K562 (cell line): ENCODE measurements around the gene NFATC2. TPM values are rescaled to one million over a fixed set of nuclear protein-coding genes. Genes with fewer than 3 reads are reported as not detected.

ENCODE experiments used
- ATAC-seq: fragments of 200-7000 bp; cut with Tn5 transposase; 3 replicates; pipeline ENCODE4 v1.9.1; 2020; ENCODE audit warnings: moderate library complexity
- BruUV-seq: library from RNA; stranded (reverse); fragments of 400-500 nt; replicated peaks from 2 replicates; lab custom pipeline; 2021; lab: Mats Ljungman, UMichigan
- CTCF ChIA-PET: fragments of 300-600 bp; formaldehyde crosslinking; extraction: SDS; loops from one replicate; lab custom pipeline; 2021; ENCODE audit warnings: low intra/inter-chr PET ratio; lab: Yijun Ruan, JAX
- POLR2A ChIA-PET: fragments of 300-600, 350-650 bp; sonication (Branson Sonifier 250); formaldehyde crosslinking; extraction: SDS; loops from one replicate; lab custom pipeline; 2021; ENCODE audit warnings: antibody characterized with exemption, inconsistent platforms; lab: Yijun Ruan, JAX
- DNase-seq, 4 experiments: peaks; one replicate each; pipeline versions ENCODE4 v3.0.0 to v3.0.0-alpha.2; 2011 to 2018; ENCODE audit warnings: low spot score in 3 of 4, mixed read lengths in 3 of 4; ENCODE audit errors: extremely low read depth in 1 of 4
- FAIRE-seq: peaks from 2 replicates; lab custom pipeline; 2011; peaks lifted over from hg19 to GRCh38; lab: Jason Lieb, UNC
- H2AFZ ChIP-seq: 2 replicates; pipeline ENCODE4 v1.6.0; 2011; ENCODE audit warnings: low read depth, low read length, control low read depth, inconsistent platforms
- H3K27ac ChIP-seq: fragments of 200-600 bp; 3 replicates; pipeline ENCODE4 v1.8.0; 2011; ENCODE audit warnings: low read depth, mild to moderate bottlenecking, control low read depth, inconsistent platforms, low read length, moderate library complexity, mixed read lengths; ENCODE audit errors: extremely low read depth
- H3K27me3 ChIP-seq, 2 experiments: fragments of 300-600 bp in 1 of 2; 2 replicates in 1 of 2; 3 replicates in 1 of 2; pipeline versions ENCODE4 v1.6.0 to v1.8.0; 2011; ENCODE audit warnings: inconsistent platforms in 2 of 2, low read length in 2 of 2, mild to moderate bottlenecking in 1 of 2, mixed read lengths in 1 of 2, moderate library complexity in 1 of 2; ENCODE audit not compliant: control insufficient read depth in 2 of 2, insufficient read depth in 2 of 2
- H3K36me3 ChIP-seq: fragments of 300-600 bp; 3 replicates; pipeline ENCODE4 v1.8.0; 2011; ENCODE audit warnings: mild to moderate bottlenecking, low read length, inconsistent platforms; ENCODE audit not compliant: control insufficient read depth, insufficient read depth
- H3K4me1 ChIP-seq, 2 experiments: fragments of 200-600 bp in 1 of 2; replicated peaks in 1 of 2; 2 replicates in 1 of 2; 3 replicates in 1 of 2; pipeline versions ENCODE4 v1.5.1 to v1.8.0; 2011; ENCODE audit warnings: inconsistent platforms in 2 of 2, low read length in 2 of 2, mild to moderate bottlenecking in 1 of 2, mixed read lengths in 1 of 2, moderate library complexity in 1 of 2; ENCODE audit not compliant: control insufficient read depth in 2 of 2, insufficient read depth in 2 of 2
- H3K4me2 ChIP-seq: 2 replicates; pipeline ENCODE4 v1.6.1; 2011; ENCODE audit warnings: low read length, control low read depth, inconsistent platforms, mixed read lengths; ENCODE audit not compliant: insufficient read depth
- H3K4me3 ChIP-seq: fragments of 200-600 bp; sonication (generic), shearing (Covaris generic); 2 replicates; pipeline ENCODE4 v1.5.1; 2016; ENCODE audit warnings: control low read depth, inconsistent platforms
- H3K79me2 ChIP-seq: fragments of 200-600 bp; 3 replicates; pipeline ENCODE4 v1.8.0; 2011; ENCODE audit warnings: low read length, inconsistent platforms; ENCODE audit not compliant: control insufficient read depth, insufficient read depth
- H3K9ac ChIP-seq, 2 experiments: 2 replicates each; pipeline versions ENCODE4 v1.6.0 to v1.6.1; 2011; ENCODE audit warnings: low read depth in 2 of 2, low read length in 2 of 2, control low read depth in 1 of 2, inconsistent platforms in 1 of 2, mild to moderate bottlenecking in 1 of 2, mixed read lengths in 1 of 2; ENCODE audit not compliant: insufficient read depth in 1 of 2
- H3K9me1 ChIP-seq: one replicate; pipeline ENCODE4 v1.6.0; 2011; ENCODE audit warnings: inconsistent platforms, mild to moderate bottlenecking, low read length, moderate library complexity; ENCODE audit not compliant: control insufficient read depth, insufficient read depth
- H3K9me3 ChIP-seq: replicated peaks from 2 replicates; pipeline ENCODE4 v1.5.1; 2011; ENCODE audit warnings: low read depth, low read length, inconsistent platforms; ENCODE audit not compliant: control insufficient read depth, insufficient read depth
- H4K20me1 ChIP-seq: replicated peaks from 2 replicates; pipeline ENCODE4 v1.6.1; 2011; ENCODE audit warnings: low read length, inconsistent platforms, mixed read lengths; ENCODE audit not compliant: control insufficient read depth, insufficient read depth
- HDAC2 ChIP-seq: fragments of 450-650 bp; IDR thresholded peaks from 2 replicates; pipeline ENCODE4 v1.6.1; 2016; ENCODE audit warnings: mild to moderate bottlenecking
- WGBS: fragments of 100-300 bp; shearing (Covaris generic); methylation state at CpG from one replicate; pipeline ENCODE4 v1.1.6; 2016; ENCODE audit warnings: low coverage, mixed read lengths; ENCODE audit not compliant: insufficient coverage; ENCODE audit errors: missing lambda C conversion rate; 5-methylcytosine and 5-hydroxymethylcytosine counted together
- in situ Hi-C: fragments of 300-500 bp; cut with MboI; formaldehyde crosslinking; loops from 4 replicates; pipeline ENCODE4 v1.15.0; 2018; ENCODE audit warnings: inconsistent platforms, mixed read lengths
- intact Hi-C: fragments of 100-400 bp; cut with micrococcal nuclease; formaldehyde crosslinking; loops from 2 replicates; pipeline ENCODE4 v1.14.2; 2022
- polyA plus RNA-seq, 8 experiments: library from polyadenylated mRNA; depleted of rRNA in 4 of 8; stranded (reverse) in 5 of 8; unstranded in 3 of 8; fragments of >200 nt; fragmentation: Nextera tagmentation in 2 of 8; fragmentation: Illumina TruSeq in 1 of 8; extraction: Ambion mirVana in 2 of 8; extraction: Trizol in 1 of 8; gene quantifications; 2 replicates each; pipeline versions ENCODE4 v1.2.1 to v1.2.3, GENCODE V29; 2011 to 2014; ENCODE audit warnings: inconsistent platforms in 1 of 8, missing spikeins in 1 of 8
- total RNA-seq, 7 experiments: library from RNA; depleted of rRNA in 6 of 7; stranded (reverse); fragments of >200 nt in 6 of 7; fragmentation: Illumina TruSeq in 2 of 7; extraction: Trizol in 2 of 7; gene quantifications; 2 replicates each; pipeline versions ENCODE4 v1.2.1 to v1.2.3, GENCODE V29; 2011 to 2021; ENCODE audit warnings: low replicate concordance in 1 of 7
- TF ChIP-seq, protein P1 (sequence below): sonication (generic); formaldehyde crosslinking; IDR thresholded peaks from 2 replicates; pipeline ENCODE4 v1.8.1; 2023; ENCODE audit warnings: missing genetic modification reagents, mild to moderate bottlenecking, borderline replicate concordance
- TF ChIP-seq, protein P2 (sequence below): fragments of 450-650 bp; IDR thresholded peaks from 2 replicates; pipeline ENCODE4 v1.6.1; 2018; ENCODE audit not compliant: partially characterized antibody
- TF ChIP-seq, protein P3 (sequence below), 3 experiments: IDR thresholded peaks in 2 of 3; conservative IDR thresholded peaks in 1 of 3; 2 replicates each; pipeline ENCODE4 v1.5.1; 2011 to 2012; ENCODE audit warnings: low read length in 3 of 3, mild to moderate bottlenecking in 3 of 3, control low read depth in 2 of 3, improper control_type of control experiment in 1 of 3, inconsistent platforms in 1 of 3, low read depth in 1 of 3, mixed read lengths in 1 of 3, moderate library complexity in 1 of 3; ENCODE audit not compliant: insufficient read depth in 2 of 3
- TF ChIP-seq, protein P4 (sequence below): fragments of 450-650 bp; IDR thresholded peaks from 2 replicates; pipeline ENCODE4 v1.7.0; 2016; ENCODE audit warnings: borderline replicate concordance

The NFATC2 gene
- total and polyA plus RNA-seq, 9 of the 15 experiments (the other 6 are each of a cell fraction or from before 2014, with no cell fraction given): 1.9 to 11.2 (median 3.0) TPM

DNA sequence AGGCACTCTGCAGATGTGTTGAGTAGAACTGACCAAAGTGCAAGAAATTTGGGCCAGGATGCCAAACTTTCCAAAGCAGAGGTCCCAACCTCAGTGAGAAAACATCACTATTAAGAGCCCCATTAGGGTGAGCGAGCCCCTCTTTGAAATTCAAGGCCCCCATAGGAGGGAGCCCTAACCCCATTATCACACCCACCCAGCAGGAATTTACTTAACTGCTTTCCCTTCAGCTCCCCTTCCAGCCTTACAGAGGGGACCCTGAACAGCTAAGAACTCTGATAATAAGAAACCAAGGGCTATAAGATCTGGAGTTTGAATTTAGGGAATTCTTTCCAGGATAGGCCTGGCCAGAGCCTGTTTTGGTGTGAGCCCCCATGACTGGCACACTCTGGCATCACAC is 130.6 kb downstream of the NFATC2 start:
- Histone ChIP-seq H3K9ac (no peak overlapping the region), H3K27me3 (no peaks in the 10 kb centered on the region), H3K79me2 (no peaks in the 10 kb centered on the region), H3K4me1 (peaks cover 0 to 7% of the 10 kb centered on the region in 2 experiments; a peak in 1 of 5 replicates), H2AFZ (no peak overlapping the region), H3K9me3 (no peaks in the 10 kb centered on the region), H3K27ac (no peak overlapping the region), H3K4me2 (no peak overlapping the region), H4K20me1 (0 out of 2 replicates have a peak, but pooled peaks cover 5% of the 10 kb centered on the region), H3K36me3 (peaks cover 16% of the 10 kb centered on the region), H3K9me1 (no peaks in the 10 kb centered on the region), H3K4me3 (no peak overlapping the region)
- FAIRE-seq (no peak), DNase-seq (no peak), ATAC-seq (no peak)
- BruUV-seq: no TSS peak
- WGBS: 90% methylated on average over 1 of the region's 1 CpG
- intact Hi-C loops (no loop called here), in situ Hi-C loops (no loop called here)
- POLR2A ChIA-PET: no interaction called here
- CTCF ChIA-PET: no interaction called here
- TF ChIP-seq, protein P1, sequence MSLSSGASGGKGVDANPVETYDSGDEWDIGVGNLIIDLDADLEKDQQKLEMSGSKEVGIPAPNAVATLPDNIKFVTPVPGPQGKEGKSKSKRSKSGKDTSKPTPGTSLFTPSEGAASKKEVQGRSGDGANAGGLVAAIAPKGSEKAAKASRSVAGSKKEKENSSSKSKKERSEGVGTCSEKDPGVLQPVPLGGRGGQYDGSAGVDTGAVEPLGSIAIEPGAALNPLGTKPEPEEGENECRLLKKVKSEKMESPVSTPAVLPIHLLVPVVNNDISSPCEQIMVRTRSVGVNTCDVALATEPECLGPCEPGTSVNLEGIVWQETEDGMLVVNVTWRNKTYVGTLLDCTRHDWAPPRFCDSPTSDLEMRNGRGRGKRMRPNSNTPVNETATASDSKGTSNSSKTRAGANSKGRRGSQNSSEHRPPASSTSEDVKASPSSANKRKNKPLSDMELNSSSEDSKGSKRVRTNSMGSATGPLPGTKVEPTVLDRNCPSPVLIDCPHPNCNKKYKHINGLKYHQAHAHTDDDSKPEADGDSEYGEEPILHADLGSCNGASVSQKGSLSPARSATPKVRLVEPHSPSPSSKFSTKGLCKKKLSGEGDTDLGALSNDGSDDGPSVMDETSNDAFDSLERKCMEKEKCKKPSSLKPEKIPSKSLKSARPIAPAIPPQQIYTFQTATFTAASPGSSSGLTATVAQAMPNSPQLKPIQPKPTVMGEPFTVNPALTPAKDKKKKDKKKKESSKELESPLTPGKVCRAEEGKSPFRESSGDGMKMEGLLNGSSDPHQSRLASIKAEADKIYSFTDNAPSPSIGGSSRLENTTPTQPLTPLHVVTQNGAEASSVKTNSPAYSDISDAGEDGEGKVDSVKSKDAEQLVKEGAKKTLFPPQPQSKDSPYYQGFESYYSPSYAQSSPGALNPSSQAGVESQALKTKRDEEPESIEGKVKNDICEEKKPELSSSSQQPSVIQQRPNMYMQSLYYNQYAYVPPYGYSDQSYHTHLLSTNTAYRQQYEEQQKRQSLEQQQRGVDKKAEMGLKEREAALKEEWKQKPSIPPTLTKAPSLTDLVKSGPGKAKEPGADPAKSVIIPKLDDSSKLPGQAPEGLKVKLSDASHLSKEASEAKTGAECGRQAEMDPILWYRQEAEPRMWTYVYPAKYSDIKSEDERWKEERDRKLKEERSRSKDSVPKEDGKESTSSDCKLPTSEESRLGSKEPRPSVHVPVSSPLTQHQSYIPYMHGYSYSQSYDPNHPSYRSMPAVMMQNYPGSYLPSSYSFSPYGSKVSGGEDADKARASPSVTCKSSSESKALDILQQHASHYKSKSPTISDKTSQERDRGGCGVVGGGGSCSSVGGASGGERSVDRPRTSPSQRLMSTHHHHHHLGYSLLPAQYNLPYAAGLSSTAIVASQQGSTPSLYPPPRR (CRISPR knock-in tag): no peak
- TF ChIP-seq, protein P2, sequence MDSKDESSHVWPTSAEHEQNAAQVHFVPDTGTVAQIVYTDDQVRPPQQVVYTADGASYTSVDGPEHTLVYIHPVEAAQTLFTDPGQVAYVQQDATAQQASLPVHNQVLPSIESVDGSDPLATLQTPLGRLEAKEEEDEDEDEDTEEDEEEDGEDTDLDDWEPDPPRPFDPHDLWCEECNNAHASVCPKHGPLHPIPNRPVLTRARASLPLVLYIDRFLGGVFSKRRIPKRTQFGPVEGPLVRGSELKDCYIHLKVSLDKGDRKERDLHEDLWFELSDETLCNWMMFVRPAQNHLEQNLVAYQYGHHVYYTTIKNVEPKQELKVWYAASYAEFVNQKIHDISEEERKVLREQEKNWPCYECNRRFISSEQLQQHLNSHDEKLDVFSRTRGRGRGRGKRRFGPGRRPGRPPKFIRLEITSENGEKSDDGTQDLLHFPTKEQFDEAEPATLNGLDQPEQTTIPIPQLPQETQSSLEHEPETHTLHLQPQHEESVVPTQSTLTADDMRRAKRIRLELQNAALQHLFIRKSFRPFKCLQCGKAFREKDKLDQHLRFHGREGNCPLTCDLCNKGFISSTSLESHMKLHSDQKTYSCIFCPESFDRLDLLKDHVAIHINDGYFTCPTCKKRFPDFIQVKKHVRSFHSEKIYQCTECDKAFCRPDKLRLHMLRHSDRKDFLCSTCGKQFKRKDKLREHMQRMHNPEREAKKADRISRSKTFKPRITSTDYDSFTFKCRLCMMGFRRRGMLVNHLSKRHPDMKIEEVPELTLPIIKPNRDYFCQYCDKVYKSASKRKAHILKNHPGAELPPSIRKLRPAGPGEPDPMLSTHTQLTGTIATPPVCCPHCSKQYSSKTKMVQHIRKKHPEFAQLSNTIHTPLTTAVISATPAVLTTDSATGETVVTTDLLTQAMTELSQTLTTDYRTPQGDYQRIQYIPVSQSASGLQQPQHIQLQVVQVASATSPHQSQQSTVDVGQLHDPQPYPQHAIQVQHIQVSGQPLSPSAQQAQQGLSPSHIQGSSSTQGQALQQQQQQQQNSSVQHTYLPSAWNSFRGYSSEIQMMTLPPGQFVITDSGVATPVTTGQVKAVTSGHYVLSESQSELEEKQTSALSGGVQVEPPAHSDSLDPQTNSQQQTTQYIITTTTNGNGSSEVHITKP: no peak
- TF ChIP-seq, protein P3, sequence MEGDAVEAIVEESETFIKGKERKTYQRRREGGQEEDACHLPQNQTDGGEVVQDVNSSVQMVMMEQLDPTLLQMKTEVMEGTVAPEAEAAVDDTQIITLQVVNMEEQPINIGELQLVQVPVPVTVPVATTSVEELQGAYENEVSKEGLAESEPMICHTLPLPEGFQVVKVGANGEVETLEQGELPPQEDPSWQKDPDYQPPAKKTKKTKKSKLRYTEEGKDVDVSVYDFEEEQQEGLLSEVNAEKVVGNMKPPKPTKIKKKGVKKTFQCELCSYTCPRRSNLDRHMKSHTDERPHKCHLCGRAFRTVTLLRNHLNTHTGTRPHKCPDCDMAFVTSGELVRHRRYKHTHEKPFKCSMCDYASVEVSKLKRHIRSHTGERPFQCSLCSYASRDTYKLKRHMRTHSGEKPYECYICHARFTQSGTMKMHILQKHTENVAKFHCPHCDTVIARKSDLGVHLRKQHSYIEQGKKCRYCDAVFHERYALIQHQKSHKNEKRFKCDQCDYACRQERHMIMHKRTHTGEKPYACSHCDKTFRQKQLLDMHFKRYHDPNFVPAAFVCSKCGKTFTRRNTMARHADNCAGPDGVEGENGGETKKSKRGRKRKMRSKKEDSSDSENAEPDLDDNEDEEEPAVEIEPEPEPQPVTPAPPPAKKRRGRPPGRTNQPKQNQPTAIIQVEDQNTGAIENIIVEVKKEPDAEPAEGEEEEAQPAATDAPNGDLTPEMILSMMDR (IDR thresholded peaks at IDR 0.05 in 2 of 3, conservative IDR thresholded peaks at IDR 0.05 in 1 of 3; ENCODE audit: insufficient read depth in 2 of 3, low read depth in 1 of 3, low read length in 3 of 3): peak in 1 of 3 experiments; percentile 10; a peak in 1 of 6 replicates
- TF ChIP-seq HDAC2: no peak
- TF ChIP-seq, protein P4, sequence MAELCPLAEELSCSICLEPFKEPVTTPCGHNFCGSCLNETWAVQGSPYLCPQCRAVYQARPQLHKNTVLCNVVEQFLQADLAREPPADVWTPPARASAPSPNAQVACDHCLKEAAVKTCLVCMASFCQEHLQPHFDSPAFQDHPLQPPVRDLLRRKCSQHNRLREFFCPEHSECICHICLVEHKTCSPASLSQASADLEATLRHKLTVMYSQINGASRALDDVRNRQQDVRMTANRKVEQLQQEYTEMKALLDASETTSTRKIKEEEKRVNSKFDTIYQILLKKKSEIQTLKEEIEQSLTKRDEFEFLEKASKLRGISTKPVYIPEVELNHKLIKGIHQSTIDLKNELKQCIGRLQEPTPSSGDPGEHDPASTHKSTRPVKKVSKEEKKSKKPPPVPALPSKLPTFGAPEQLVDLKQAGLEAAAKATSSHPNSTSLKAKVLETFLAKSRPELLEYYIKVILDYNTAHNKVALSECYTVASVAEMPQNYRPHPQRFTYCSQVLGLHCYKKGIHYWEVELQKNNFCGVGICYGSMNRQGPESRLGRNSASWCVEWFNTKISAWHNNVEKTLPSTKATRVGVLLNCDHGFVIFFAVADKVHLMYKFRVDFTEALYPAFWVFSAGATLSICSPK: no peak
